Measurements from ENCODE around the gene ZNF451.

The ZNF451 gene

DNA sequence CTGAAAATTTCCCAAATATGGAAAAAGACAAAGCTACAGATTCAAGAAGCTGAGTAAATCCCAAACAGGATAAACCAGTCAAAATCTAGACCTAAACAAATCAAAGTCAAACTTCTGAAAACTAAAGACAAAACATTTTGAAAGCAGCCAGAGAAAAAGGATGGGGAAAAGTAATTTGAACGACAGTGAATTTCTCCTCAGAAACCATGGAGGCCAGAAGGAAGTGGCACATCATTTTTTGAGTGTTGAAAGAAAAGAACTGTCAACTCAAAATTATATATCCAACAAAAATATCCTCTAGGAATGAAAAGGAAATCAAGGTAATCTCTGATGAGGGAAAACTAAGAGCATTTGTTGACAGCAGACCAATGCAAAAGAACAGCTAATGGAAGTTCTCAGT is 125.3 kb downstream of the ZNF451 start:
- TF ChIP-seq, protein P1, sequence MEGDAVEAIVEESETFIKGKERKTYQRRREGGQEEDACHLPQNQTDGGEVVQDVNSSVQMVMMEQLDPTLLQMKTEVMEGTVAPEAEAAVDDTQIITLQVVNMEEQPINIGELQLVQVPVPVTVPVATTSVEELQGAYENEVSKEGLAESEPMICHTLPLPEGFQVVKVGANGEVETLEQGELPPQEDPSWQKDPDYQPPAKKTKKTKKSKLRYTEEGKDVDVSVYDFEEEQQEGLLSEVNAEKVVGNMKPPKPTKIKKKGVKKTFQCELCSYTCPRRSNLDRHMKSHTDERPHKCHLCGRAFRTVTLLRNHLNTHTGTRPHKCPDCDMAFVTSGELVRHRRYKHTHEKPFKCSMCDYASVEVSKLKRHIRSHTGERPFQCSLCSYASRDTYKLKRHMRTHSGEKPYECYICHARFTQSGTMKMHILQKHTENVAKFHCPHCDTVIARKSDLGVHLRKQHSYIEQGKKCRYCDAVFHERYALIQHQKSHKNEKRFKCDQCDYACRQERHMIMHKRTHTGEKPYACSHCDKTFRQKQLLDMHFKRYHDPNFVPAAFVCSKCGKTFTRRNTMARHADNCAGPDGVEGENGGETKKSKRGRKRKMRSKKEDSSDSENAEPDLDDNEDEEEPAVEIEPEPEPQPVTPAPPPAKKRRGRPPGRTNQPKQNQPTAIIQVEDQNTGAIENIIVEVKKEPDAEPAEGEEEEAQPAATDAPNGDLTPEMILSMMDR (IDR thresholded peaks at IDR 0.05), result no peak
- no peak overlapping the region for H3K27ac ChIP-seq
- no peak overlapping the region for H3K9ac ChIP-seq

DNA sequence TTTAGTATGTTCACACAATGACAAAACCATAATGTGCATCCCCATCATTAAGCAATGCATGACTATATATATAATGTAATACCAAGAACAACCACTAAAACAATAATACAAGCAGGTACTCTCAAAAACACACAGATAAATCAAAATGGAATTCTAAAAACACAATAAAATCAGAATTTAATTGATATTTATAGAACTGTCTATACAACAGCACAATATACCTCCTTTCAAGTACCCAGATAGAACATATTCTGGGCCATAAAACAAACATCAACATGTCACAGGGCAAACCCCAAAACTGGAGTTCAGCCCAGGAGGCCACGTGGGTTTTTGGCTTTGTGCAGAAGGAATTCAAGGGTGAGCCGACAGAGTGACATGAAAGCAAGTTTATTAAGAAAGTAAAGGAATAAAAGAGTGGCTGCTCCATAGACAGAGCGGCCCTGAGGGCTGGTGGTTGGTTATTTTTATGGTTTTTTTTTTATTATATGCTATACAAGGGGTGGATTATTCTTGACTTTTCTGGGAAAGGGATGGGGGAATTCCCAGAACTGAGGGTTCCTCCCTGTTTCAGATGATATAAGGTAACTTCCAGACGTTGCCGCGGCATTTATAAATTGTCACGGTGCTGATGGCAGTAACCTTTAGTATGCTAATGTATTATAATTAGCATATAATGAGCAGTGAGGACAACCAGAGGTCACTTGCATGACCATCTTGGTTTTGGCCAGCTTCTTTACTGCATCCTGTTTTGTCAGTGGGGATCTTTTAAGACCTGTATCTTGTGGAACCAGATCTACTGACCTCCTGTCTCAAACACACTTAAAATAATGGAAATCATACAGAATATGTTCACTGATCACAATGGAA is 126.5 kb downstream of the ZNF451 start:
- no peak overlapping the region for H3K9ac ChIP-seq
- no peak overlapping the region for H3K4me2 ChIP-seq (ENCODE audit: low read length)
- H3K79me2 ChIP-seq, result peaks cover 2% of the 10 kb centered on the region
- no peak overlapping the region for H3K4me3 ChIP-seq (ENCODE audit: low read depth, low read length)
- TF ChIP-seq, protein P1 (IDR thresholded peaks at IDR 0.05), result no peak
- no peak overlapping the region for H2AFZ ChIP-seq
- no peaks in the 10 kb centered on the region for H3K27me3 ChIP-seq (ENCODE audit: control insufficient read depth, insufficient read depth, low read length)
- H3K27ac ChIP-seq, result no peak overlapping the region
- no peaks in the 10 kb centered on the region for H3K9me3 ChIP-seq (ENCODE audit: control insufficient read depth, low read length)
- H3K4me1 ChIP-seq, result no peaks in the 10 kb centered on the region
- no peaks in the 10 kb centered on the region for H3K36me3 ChIP-seq (ENCODE audit: control insufficient read depth, insufficient read depth, low read length)

More for the DNA sequence above, 125.3 kb downstream of the ZNF451 start:
- H3K36me3 ChIP-seq (ENCODE audit: control insufficient read depth, insufficient read depth, low read length), result no peaks in the 10 kb centered on the region
- no peak overlapping the region for H3K4me3 ChIP-seq (ENCODE audit: low read depth, low read length)
- no peak overlapping the region for H2AFZ ChIP-seq
- H3K4me1 ChIP-seq, result no peaks in the 10 kb centered on the region
- H3K79me2 ChIP-seq, result peaks cover 2% of the 10 kb centered on the region
- no peaks in the 10 kb centered on the region for H3K27me3 ChIP-seq (ENCODE audit: control insufficient read depth, insufficient read depth, low read length)
- H3K9me3 ChIP-seq (ENCODE audit: control insufficient read depth, low read length), result no peaks in the 10 kb centered on the region
- H3K4me2 ChIP-seq (ENCODE audit: low read length), result no peak overlapping the region

DNA sequence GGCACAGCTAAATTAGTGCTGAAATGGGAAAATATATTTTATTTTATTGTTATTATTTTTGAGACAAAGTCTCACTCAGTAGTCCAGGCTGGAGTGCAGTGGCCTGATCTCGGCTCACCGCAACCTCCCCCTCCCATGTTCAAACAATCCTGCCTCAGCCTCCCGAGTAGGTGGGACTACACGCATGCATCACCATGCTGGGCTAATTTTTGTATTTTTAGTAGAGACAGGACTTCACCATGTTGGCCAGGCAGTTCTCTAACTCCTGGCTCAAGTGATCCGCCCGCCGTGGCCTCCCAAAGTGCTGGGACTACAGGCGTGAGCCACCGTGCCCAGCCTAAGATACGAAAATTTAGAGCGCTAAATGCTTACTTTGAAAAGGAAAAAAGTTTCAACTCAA is 127.3 kb downstream of the ZNF451 start:
- Histone ChIP-seq H3K27me3 (ENCODE audit: control insufficient read depth, insufficient read depth, low read length) (no peaks in the 10 kb centered on the region), H2AFZ (no peak overlapping the region), H3K9me3 (ENCODE audit: control insufficient read depth, low read length) (no peaks in the 10 kb centered on the region), H3K36me3 (ENCODE audit: control insufficient read depth, insufficient read depth, low read length) (no peaks in the 10 kb centered on the region), H3K4me3 (ENCODE audit: low read depth, low read length) (no peak overlapping the region), H3K4me2 (ENCODE audit: low read length) (no peak overlapping the region), H3K79me2 (peaks cover 2% of the 10 kb centered on the region), H3K4me1 (no peaks in the 10 kb centered on the region), H3K27ac (no peak overlapping the region), H3K9ac (no peak overlapping the region)
- TF ChIP-seq, protein P1 (IDR thresholded peaks at IDR 0.05), result no peak

Data from parathyroid adenoma (tissue), 2 donors.